Vagina (tissue), 2 donors: ENCODE data around the gene TNFAIP1. TPM values are rescaled to one million over a fixed set of nuclear protein-coding genes. Genes with fewer than 3 reads are reported as not detected.
"Not testable (repeated sequence)": the region's sequence is repeated elsewhere in the genome, so short reads cannot be mapped to it uniquely, and the experiment has no call there.

Source experiments
- DNase-seq, 2 donors: peaks; one replicate each; pipeline ENCODE4 v3.0.0-alpha.2; 2017; ENCODE audit errors: extremely low spot score in 2 of 2
- H3K27ac ChIP-seq: fragments of 200-600 bp; sonication (generic); one replicate; pipeline ENCODE4 v1.5.1; 2019
- H3K27me3 ChIP-seq: fragments of 200-600 bp; sonication (generic); one replicate; pipeline ENCODE4 v1.5.1; 2019
- H3K36me3 ChIP-seq, 2 donors: fragments of 200-600 bp; sonication (generic); one replicate each; pipeline ENCODE4 v1.5.1; 2017 to 2019
- H3K4me1 ChIP-seq: fragments of 200-600 bp; sonication (generic); one replicate; pipeline ENCODE4 v1.5.1; 2019
- H3K4me3 ChIP-seq, 2 donors: fragments of 200-600 bp; sonication (generic); 1 replicate in 1 of 2; 2 replicates in 1 of 2; pipeline ENCODE4 v1.5.1; 2016 to 2019
- H3K9me3 ChIP-seq: fragments of 200-600 bp; sonication (generic); one replicate; pipeline ENCODE4 v1.5.1; 2019
- CTCF ChIP-seq, 3 experiments: fragments of 450-650 bp in 2 of 3; fragments of 200-600 bp in 1 of 3; sonication (generic) in 1 of 3; IDR thresholded peaks; one replicate each; pipeline ENCODE4 v1.5.1; 2017 to 2019; ENCODE audit warnings: antibody characterized with exemption in 3 of 3, mild to moderate bottlenecking in 2 of 3, moderate library complexity in 2 of 3
- POLR2A ChIP-seq, 2 donors: fragments of 450-650 bp; IDR thresholded peaks; one replicate each; pipeline ENCODE4 v1.6.1; 2017; ENCODE audit warnings: antibody characterized with exemption in 2 of 2, mild to moderate bottlenecking in 2 of 2, moderate library complexity in 2 of 2
- POLR2AphosphoS5 ChIP-seq, 2 donors: sonication (generic); formaldehyde crosslinking; IDR thresholded peaks; one replicate each; pipeline ENCODE4 v1.9.0; 2017; ENCODE audit warnings: antibody characterized with exemption in 2 of 2, mild to moderate bottlenecking in 2 of 2, low read depth in 1 of 2; ENCODE audit not compliant: insufficient read depth in 1 of 2
- intact Hi-C: fragments of 100-400 bp; cut with DNase I; formaldehyde crosslinking; loops from one replicate; pipeline ENCODE4 v1.15.1; 2023
- total RNA-seq: library from RNA; depleted of rRNA; stranded (reverse); fragments of >200 nt; gene quantifications from one replicate; pipeline ENCODE4 v1.2.3, GENCODE V29; 2016

Gene TNFAIP1, protein sequence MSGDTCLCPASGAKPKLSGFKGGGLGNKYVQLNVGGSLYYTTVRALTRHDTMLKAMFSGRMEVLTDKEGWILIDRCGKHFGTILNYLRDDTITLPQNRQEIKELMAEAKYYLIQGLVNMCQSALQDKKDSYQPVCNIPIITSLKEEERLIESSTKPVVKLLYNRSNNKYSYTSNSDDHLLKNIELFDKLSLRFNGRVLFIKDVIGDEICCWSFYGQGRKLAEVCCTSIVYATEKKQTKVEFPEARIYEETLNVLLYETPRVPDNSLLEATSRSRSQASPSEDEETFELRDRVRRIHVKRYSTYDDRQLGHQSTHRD
- total RNA-seq = 27.3 TPM

- intact Hi-C loops = no loop called here
- Histone ChIP-seq H3K9me3 (no peaks in the 10 kb centered on the region), H3K27ac (peak within 1 kb of the TSS; percentile 94), H3K27me3 (no peaks in the 10 kb centered on the region), H3K36me3 (peaks cover 0 to 29% of the 10 kb centered on the region in 2 donors), H3K4me3 (peak within 1 kb of the TSS; percentile 86 to 93), H3K4me1 (peaks cover 66% of the 10 kb centered on the region)
- peak; percentile 99 to 100 for DNase-seq
- peak in 1 of 2 donors; percentile 91 for TF ChIP-seq POLR2A (IDR thresholded peaks at IDR 0.05)
- TF ChIP-seq CTCF (IDR thresholded peaks at IDR 0.05) = peak in 1 of 3 experiments; percentile 33
- peak; percentile 99 to 100 for TF ChIP-seq POLR2AphosphoS5 (IDR thresholded peaks at IDR 0.05; ENCODE audit: insufficient read depth in 1 of 2, low read depth in 1 of 2)
These were observed at the start of gene TNFAIP1, which contains the start of gene IFT20 for GRCh38 chr17:28335201-28335958. TNFAIP1 (plus strand) TSS chr17:28335761; CDS start chr17:28339522, 3,761 bp downstream. IFT20 (minus strand) TSS chr17:28335472; CDS start chr17:28331985, 3,487 bp downstream.

GRCh38 chr17:28285965-28286364, 49.6 kb upstream of the TNFAIP1 start:
- no peaks in the 10 kb centered on the region for H3K9me3 ChIP-seq
- intact Hi-C loops = no loop called here

GRCh38 chr17:28290703-28291102, 44.9 kb upstream of the TNFAIP1 start:
- Histone ChIP-seq H3K4me3 (no peak overlapping the region), H3K27ac (no peak overlapping the region), H3K27me3 (no peaks in the 10 kb centered on the region), H3K9me3 (no peaks in the 10 kb centered on the region), H3K4me1 (no peaks in the 10 kb centered on the region), H3K36me3 (no peaks in the 10 kb centered on the region)
- intact Hi-C loops = no loop called here
- no peak for DNase-seq
- TF ChIP-seq POLR2A (IDR thresholded peaks at IDR 0.05) (no peak), CTCF (IDR thresholded peaks at IDR 0.05) (no peak), POLR2AphosphoS5 (IDR thresholded peaks at IDR 0.05; ENCODE audit: insufficient read depth in 1 of 2, low read depth in 1 of 2) (no peak)

More at GRCh38 chr17:28285965-28286364, 49.6 kb upstream of the TNFAIP1 start:
- no peak for TF ChIP-seq POLR2A (IDR thresholded peaks at IDR 0.05)
- TF ChIP-seq CTCF (IDR thresholded peaks at IDR 0.05) = no peak
- TF ChIP-seq POLR2AphosphoS5 (IDR thresholded peaks at IDR 0.05; ENCODE audit: insufficient read depth in 1 of 2, low read depth in 1 of 2) = no peak
- no peaks in the 10 kb centered on the region for H3K27me3 ChIP-seq
- DNase-seq = no peak
- no peak overlapping the region for H3K27ac ChIP-seq
- H3K4me3 ChIP-seq = no peak overlapping the region
- no peaks in the 10 kb centered on the region for H3K4me1 ChIP-seq
- no peaks in the 10 kb centered on the region for H3K36me3 ChIP-seq

- TF ChIP-seq POLR2A (IDR thresholded peaks at IDR 0.05) (no peak), POLR2AphosphoS5 (IDR thresholded peaks at IDR 0.05; ENCODE audit: insufficient read depth in 1 of 2, low read depth in 1 of 2) (no peak), CTCF (IDR thresholded peaks at IDR 0.05) (no peak)
- Histone ChIP-seq H3K4me1 (no peaks in the 10 kb centered on the region), H3K9me3 (no peaks in the 10 kb centered on the region), H3K36me3 (no peaks in the 10 kb centered on the region), H3K4me3 (no peak overlapping the region), H3K27ac (no peak overlapping the region), H3K27me3 (no peaks in the 10 kb centered on the region)
- DNase-seq = no peak
- intact Hi-C loops = no loop called here
These were observed 43.7 kb upstream of the TNFAIP1 start for GRCh38 chr17:28291780-28292330.

DNA sequence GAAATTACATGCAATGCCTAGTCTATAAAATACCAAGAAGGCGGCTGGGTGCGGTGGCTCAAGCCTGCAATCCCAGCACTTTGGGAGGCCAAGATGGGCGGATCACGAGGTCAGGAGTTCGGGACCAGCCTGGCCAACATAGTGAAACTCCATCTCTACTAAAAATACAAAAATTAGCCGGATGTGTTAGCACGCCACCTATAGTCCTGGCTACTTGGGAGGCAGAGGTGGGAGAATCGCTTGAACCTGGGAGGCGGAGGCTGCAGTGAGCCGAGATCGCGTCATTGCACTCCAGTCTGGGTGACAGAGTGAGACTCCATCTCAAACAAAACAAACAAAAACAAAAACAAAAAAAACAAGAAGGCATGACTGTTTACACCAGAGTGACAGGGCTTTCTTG, 42.7 kb upstream of the TNFAIP1 start:
- not testable (repeated sequence) for H3K36me3 ChIP-seq, DNase-seq

More for the DNA sequence above, 42.7 kb upstream of the TNFAIP1 start:
- intact Hi-C loops, H3K27me3 ChIP-seq, H3K9me3 ChIP-seq, H3K4me3 ChIP-seq, H3K27ac ChIP-seq, H3K4me1 ChIP-seq: not testable (repeated sequence)
